Measurements from ENCODE around the gene IRF4.
"Not testable (repeated sequence)": the region's sequence is repeated elsewhere in the genome, so short reads cannot be mapped to it uniquely, and the experiment has no call there.

Gene IRF4

DNA sequence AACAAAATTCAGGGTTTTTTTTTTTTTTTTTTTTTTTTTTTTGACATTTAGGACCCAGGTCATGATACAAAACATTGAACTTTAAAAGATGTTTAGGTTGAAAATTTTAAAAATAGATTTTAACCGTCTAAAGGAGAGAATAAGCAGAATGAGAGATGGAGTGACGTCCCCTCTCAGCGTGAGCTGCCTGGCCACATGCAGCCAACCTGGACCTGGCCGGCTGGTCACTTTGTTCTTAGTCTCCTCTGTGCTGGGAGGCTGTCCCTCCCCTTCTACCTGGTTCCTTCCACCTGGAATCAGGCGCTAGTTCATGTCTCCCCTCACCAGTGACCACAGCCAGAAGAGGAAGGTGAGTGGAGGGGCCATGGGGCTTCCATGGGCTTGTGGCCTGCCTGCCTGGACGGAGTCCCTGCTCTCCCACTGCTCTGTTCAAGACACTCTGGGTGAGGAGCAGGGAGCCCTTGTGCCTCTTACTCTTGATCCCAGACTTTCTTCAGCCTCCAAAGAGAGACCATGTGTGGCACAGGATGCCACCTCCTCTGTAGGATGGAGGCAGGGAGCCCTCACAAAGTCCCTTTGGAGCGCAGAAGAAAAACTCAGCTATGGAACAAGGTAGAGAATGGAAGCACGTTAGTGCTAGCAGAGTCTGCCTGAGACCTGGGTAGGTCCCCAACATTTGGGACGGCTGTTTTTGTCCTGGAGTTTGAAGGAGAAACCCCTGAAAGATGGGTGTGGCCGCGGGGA lies 31.7 kb downstream of the IRF4 start:
- no peak for DNase-seq

GRCh38 chr6:423799-424345 lies 32.3 kb downstream of the IRF4 start:
- DNase-seq = no peak

- no peak for DNase-seq
These were observed 33.3 kb downstream of the IRF4 start for GRCh38 chr6:424741-425417.

DNA sequence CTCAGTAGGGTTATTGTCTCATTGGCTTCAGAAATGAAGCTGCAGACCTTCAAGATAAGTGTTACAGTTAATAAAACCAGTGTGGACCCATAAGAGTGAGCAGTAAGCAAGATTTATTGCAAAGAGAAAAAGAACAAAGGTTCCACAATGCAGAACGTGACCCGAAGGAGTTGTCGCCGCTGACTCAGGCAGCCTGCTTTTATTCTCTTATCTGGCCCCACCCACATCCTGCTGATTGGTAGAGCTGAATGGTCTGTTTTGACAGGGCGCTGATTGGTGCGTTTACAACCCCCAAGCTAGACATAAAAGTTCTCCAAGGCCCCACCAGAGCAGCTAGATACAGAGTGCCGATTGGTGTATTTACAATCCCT lies 33.9 kb downstream of the IRF4 start:
- DNase-seq = not testable (repeated sequence)

- DNase-seq = not testable (repeated sequence)
These were observed 34.7 kb downstream of the IRF4 start for GRCh38 chr6:426198-426738.

- DNase-seq = no peak
These were observed 36.6 kb downstream of the IRF4 start for GRCh38 chr6:428047-428603.

DNA sequence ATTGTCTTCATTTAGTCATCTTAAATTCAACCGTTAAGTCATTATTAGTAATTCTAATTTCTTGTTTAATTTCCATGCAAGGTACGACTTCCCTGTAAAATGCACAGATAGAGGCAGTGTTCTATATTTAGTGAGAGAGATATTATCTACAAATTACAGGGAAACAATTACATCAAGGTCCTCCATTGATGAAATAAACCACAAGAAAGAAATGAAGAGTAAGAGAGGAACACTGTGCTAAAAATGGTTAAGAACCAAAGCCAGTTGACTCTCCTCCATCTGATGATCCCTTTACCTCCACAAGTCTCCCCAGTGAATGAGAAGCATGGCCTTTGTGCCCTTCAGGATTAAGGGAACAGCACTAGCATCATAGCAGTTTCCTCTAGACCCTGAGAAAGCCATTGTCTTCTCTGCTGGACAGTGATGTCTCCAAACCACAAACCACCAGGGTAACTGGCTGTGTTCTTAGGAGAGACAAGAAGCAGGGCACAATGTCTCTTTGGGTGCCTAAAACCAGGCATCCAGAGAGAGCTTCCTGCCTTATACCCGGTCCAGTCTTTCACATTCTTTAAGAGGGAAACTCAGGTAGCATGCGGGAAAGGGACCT lies 38.1 kb downstream of the IRF4 start:
- DNase-seq = no peak

DNA sequence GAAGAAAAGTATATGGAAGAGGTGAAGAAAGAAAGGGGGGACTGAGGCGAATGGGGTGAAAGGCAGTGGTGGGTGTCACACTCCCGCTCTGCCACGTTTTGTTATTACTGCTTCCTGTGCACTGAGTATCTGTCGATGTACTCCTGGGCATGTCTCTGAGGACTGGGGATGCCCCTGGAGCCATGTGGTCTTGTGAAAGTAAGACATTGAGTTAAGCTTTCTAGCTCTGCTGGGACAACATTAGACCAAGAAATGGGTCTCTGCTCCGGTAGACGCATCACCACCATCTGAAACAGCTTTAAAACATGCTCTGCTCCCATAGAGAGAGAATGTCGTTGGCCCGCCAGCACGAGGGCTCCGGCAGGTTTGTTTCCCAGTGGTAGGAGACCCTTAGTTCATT lies 40.0 kb downstream of the IRF4 start:
- no peak for DNase-seq

DNA sequence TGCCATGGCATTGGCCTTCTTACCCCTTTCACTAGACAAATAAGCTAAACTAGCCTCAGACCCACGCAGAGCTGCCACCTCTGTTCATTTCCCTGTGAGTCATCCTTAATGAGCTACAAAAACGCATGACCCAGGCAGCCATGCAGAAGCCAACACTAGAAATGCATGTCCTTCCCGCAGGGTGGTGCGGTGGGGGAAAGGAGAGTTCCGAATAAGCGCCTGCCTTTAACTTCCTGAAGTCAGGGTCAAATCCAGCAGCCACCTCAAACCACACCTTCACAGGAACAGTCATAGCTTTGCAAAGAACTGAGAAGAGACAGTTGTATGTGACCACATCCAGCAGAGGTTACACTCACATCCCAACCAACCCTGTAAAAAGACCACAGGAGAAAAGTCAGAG lies 40.4 kb downstream of the IRF4 start:
- no peak for DNase-seq

GRCh38 chr6:434051-434705 lies 42.6 kb downstream of the IRF4 start:
- DNase-seq = no peak

GRCh38 chr6:435441-436307 lies 44.1 kb downstream of the IRF4 start:
- DNase-seq = no peak

GRCh38 chr6:436308-437036 lies 44.9 kb downstream of the IRF4 start:
- no peak for DNase-seq

DNA sequence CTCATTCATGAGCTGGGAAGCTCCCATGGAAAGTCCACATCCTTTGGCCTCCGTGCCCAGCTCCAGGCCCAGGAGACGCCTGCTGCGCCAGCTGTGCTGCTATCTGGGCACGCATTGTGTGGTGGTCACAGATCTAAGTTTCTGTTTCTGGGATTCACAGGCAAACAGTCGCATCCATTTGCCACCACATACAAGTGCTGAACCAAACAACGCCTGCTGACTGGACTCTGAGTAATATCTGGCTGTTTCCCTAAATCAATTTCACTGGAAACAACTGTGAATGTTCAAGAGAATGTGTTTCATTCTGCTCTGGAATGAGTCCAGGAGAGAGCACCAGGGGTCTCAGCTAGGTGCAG lies 45.5 kb downstream of the IRF4 start:
- DNase-seq = no peak

- no peak for DNase-seq
These were observed 47.1 kb downstream of the IRF4 start for GRCh38 chr6:438634-439170.

DNA sequence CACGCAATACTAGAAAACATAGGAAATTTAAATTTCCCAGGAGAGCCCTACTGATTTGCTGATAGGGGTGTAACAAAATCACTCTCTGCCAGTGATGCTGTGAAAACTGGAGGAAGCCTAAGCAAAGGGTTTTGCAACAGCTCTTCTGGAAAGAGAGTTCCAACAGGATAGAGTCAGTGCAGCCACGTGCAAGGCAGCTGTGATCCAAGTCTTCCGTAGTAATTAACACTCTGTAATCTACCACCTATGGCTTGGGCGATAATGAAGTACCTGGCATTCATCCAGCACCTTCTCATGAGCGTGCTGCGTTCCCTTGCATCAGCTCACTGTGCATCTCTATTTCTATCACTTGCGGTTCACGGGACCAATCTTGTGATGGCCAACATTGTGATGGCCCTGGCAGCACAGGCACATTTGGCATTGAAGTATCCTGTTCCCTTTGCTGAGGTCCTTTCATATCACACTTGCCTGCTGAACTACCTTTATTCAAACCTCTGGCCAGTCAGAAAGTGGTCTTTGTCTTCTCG lies 48.2 kb downstream of the IRF4 start:
- DNase-seq = no peak

DNA sequence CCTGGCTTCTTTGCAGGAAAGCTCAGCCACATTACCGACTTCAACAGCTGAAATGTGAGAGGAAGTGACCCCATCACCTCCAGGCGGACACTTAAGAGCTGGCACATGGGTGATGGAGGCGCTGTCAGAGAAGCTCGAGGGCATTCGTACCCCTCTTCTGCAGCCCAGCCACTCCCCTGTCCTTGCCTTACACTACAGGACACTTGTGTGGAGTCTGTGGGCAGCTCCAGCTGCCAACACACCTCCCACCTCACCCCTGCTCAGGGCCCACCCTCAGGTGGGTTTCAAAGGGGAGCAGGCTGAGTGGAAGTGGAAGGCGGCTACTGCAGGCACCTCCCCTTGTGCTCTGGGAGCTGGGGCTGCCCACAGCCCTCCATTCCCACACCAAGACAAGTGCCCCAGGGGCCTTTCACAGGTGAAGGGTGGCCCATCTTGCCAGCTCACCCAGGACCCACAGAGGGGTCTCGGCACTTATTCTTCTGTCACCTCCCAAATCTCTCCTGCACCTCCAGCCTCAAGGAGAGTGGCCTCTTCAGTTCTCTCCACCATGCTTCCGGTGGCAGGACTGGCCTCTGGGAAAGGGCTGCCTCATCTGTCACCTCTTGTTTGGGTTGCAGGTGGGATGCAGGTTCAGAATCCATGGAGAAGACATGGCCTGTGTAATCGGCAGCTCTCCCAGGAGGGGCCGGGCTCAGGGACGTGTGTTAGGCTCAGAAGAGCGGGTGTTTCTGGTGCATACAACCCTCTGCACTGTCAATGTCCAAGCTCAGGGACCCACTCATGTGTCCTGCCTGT lies 49.8 kb downstream of the IRF4 start:
- DNase-seq = no peak

DNA sequence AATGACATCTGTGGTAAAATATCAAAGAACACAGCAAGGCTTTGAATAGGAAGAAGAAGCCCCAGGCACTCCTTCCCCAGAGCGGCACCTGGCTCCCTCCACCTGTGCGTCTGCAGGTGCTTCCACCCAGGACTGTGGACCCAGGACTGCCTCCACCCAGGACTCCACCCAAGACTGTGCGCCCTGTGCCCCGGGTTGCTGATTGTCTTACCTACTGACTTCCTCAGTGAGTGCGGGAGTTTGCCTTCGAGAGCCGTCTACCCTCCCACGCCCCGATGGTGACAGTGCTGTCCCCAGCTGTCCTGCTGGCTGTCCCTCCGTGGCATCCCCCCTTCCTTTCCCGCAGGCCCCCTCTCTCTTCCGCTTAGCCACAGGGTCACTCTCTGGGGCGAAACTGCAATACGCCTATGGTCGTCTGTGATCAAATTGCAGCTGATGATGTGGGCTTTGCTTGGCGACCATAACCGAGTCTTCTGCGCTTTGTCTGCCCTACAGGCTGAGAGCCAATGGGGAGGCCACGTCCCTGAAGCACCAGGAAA lies 52.1 kb downstream of the IRF4 start:
- DNase-seq = no peak

GRCh38 chr6:444653-445275 lies 53.2 kb downstream of the IRF4 start:
- peak; percentile 50 for DNase-seq

Measured in activated T-cell treated with anti-CD3 and anti-CD28 coated beads, Interleukin-2, amount 50 U/mL, for 1 hour (primary cell).